SK-N-MC (cell line): ENCODE data around the gene ACKR2.

Source experiments
- DNase-seq: peaks from one replicate; pipeline ENCODE4 v3.0.0-alpha.2; 2011; ENCODE audit warnings: low read depth, low spot score
- H3K27ac ChIP-seq: fragments of 200-600 bp; sonication (generic); 2 replicates; pipeline ENCODE4 v1.5.1; 2016; ENCODE audit warnings: mixed run types
- H3K36me3 ChIP-seq: fragments of 200-600 bp; sonication (generic); 2 replicates; pipeline ENCODE4 v1.6.1; 2017; ENCODE audit warnings: antibody characterized with exemption, low read length, mixed read lengths; ENCODE audit not compliant: insufficient read depth
- H3K4me3 ChIP-seq: fragments of 200-600 bp; sonication (generic); 2 replicates; pipeline ENCODE4 v1.5.1; 2016
- H3K9ac ChIP-seq: fragments of 200-600 bp; sonication (generic); 2 replicates; pipeline ENCODE4 v1.8.0; 2017; ENCODE audit warnings: mixed run types, mixed read lengths; ENCODE audit not compliant: insufficient read length
- H3K9me3 ChIP-seq: fragments of 200-600 bp; sonication (generic); 2 replicates; pipeline ENCODE4 v1.6.1; 2017; ENCODE audit warnings: low read depth, mild to moderate bottlenecking, antibody characterized with exemption, low read length, moderate library complexity, mixed read lengths
- EZH2 ChIP-seq: fragments of 200-600 bp; sonication (generic); IDR thresholded peaks from one replicate; pipeline ENCODE4 v1.6.1; 2017; ENCODE audit warnings: antibody characterized with exemption
- FOXP2 ChIP-seq: optimal IDR thresholded peaks from 2 replicates; pipeline ENCODE3; 2011; ENCODE audit warnings: mild to moderate bottlenecking, moderate library complexity; ENCODE audit not compliant: insufficient read depth; ENCODE audit errors: extremely low read length, control extremely low read depth
- POLR2AphosphoS5 ChIP-seq: IDR thresholded peaks from 2 replicates; pipeline ENCODE4 v1.6.1; 2012; ENCODE audit warnings: mild to moderate bottlenecking, low read depth, low read length, borderline replicate concordance

Gene ACKR2

DNA sequence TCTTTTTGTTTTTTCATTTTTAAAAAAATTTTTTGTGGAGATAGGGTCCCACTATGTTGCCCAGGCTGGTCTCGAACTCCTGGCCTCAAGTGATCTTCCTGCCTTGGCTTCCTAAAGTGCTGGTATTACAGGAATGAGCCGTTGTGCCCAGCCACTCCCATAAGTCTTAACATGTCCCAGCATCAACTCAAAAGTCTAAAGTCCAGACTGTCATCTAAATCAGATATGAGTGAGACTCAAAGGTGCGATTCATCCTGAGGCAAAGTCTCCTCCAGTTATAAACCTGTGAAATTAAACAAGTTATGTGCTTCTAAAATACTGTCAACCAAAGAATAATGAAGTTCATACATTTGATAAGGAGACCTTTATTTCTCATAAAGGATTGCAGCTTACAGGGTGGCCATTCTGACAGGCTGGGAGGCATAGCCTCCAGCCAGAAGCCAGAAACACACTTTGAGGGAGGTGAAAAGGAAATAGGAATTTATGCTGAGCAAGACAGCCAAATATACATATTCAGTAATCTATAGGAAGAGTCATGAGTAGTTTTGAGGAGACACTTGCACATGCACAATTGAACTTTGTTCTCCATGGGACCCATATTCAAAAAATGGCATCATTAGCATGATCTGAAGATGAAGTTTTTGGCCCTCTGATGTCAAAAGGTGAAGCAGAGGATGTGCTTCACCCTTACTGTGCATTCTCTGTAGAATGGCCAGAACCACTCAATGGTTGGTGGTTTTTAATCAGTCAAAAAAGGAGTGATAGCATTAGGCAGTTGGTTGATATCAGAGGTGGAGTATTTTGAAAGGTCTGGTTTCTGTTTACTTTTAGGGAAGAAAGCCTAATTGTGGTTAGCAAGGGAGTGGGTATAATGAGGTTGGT is 85.7 kb downstream of the ACKR2 start:
- TF ChIP-seq EZH2 (no peak), POLR2AphosphoS5 (no peak), FOXP2 (no peak)
- H3K9ac ChIP-seq: no peak overlapping the region
- H3K36me3 ChIP-seq: no peaks in the 10 kb centered on the region
- no peak overlapping the region for H3K27ac ChIP-seq
- DNase-seq: no peak
- no peak overlapping the region for H3K4me3 ChIP-seq
- no peaks in the 10 kb centered on the region for H3K9me3 ChIP-seq

DNA sequence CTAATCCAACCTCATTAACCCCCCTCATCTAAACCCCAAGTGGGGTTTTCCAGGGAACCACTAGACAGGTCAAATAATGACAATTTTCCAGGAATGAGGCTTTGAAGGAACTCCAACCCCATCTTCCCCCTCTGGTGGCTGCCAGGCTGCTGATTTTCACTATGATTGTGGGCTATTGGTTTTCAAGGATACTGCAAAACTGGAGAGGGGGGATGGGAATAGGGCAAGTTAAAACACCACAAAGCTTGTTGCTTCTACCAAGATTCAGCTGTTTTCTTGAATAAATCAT is 86.3 kb downstream of the ACKR2 start:
- Histone ChIP-seq H3K36me3 (no peaks in the 10 kb centered on the region), H3K9ac (no peak overlapping the region), H3K27ac (no peak overlapping the region), H3K4me3 (no peak overlapping the region), H3K9me3 (no peaks in the 10 kb centered on the region)
- no peak for TF ChIP-seq FOXP2
- no peak for TF ChIP-seq EZH2
- no peak for TF ChIP-seq POLR2AphosphoS5
- no peak for DNase-seq

DNA sequence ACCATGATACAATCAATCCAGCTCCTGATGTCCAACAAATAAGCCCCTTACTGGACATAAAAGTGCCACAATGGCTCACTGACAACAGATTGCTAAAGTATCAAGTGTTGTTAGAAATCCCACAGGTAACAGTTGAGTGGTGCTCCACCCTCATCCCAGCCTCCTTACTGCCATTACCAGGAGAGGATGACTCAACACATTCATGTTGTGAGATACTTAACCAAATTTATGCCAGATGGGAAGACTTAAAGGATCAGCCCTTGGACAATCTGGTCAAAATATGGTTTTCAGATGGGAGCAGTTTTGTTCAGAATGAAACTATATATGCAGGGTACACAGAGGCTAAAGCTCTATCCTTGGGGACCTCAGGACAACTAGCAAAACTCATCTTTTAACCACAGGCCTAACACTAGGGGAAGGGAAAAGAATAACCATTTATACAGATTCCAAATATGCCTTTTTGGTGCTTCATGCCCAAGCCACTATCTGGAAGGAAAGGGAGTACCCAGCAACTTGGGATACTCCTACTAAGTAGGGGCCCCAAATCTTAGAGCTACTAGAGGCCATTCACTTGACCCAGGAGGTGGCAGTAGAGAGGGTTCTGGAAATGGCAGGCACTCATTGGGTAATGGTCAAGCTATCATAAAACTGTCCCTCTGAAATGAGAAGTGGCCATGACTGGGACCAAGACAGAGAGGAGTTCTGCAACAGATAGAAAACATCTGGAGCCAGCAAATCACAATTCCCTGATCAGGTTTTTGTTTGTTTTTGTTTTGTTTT is 89.8 kb downstream of the ACKR2 start:
- H3K36me3 ChIP-seq: no peaks in the 10 kb centered on the region
- H3K9me3 ChIP-seq: no peaks in the 10 kb centered on the region
- H3K4me3 ChIP-seq: no peak overlapping the region
- no peak overlapping the region for H3K9ac ChIP-seq
- TF ChIP-seq FOXP2 (no peak), POLR2AphosphoS5 (no peak), EZH2 (no peak)
- H3K27ac ChIP-seq: no peak overlapping the region
- no peak for DNase-seq

DNA sequence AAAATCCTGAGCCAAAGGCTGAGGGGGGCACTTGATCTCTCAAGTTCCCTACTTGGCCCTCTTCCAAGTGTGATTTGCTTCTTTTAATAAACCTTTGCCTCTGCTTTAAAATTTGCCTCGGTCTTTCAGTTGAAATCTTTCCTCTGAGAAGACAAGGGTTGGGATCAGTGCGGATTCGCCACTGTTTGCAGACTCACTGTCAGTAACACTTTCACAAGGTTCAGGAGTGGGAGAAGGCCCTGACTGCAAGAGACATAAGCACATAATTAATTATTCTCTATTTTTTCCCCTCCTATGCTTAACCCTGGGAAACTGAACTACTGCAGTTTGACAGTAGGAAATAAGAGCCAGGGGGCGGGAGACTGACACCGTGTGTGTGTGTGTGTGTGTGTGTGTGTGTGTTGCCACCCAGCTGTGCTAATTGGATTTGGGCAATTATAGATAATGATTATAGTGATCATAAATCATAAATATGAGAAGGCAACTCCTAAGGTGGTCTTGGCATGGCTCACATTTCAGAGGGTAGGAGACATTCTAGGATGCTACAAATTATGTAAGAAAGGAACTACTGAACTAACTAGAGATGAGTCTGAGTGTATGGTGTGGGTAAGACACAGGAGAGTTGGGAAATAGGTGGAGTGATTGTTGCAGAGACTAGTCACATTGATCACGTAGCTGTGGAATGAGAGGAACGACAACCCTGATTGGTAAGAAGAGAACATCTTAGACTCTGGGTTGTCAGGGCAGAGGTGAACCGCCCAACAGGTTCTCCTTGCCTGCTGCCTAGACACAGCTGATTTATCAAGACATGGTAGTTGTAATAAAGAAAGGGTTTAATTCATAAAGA is 91.2 kb downstream of the ACKR2 start:
- Histone ChIP-seq H3K27ac (no peak overlapping the region), H3K4me3 (no peak overlapping the region), H3K9me3 (no peaks in the 10 kb centered on the region), H3K36me3 (no peaks in the 10 kb centered on the region), H3K9ac (no peak overlapping the region)
- DNase-seq: no peak
- TF ChIP-seq EZH2 (no peak), FOXP2 (no peak), POLR2AphosphoS5 (no peak)

DNA sequence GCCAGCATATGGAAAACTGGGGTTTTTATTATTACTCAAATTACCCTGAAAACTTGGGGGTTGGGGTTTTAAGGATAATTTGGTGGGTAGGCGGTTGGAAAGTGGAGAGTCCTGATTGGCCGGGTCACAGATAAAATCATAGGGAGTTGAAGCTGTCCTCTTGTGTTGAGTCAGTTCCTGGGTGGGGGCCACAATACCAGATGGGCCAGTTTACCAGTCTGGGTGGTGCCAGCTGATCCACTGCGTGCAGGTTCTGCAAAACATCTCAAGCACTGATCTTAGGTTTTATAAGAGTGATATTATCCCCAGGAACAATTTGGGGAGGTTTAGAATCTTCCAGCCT is 91.8 kb downstream of the ACKR2 start:
- Histone ChIP-seq H3K27ac (no peak overlapping the region), H3K4me3 (no peak overlapping the region), H3K9ac (no peak overlapping the region), H3K9me3 (no peaks in the 10 kb centered on the region), H3K36me3 (no peaks in the 10 kb centered on the region)
- DNase-seq: no peak
- no peak for TF ChIP-seq EZH2
- TF ChIP-seq POLR2AphosphoS5: no peak
- TF ChIP-seq FOXP2: no peak

DNA sequence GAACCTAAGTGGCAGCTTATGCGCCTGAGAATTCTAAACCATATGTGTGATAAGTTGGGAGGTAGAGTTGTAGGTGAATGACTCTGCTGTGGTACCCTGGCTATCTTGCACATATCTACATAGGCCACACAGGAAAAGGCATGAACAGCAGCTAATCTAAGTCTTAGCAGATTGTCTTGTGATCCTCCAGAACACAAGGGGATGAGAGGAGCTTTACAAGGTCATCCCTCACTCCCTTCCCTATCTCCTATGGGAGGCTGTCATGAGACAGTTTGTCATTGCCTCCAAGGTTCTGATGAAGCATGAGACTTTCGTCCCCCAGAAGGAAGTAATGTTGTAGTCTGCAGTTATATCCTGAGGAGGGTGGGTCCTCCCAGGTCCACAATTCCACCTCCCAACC is 93.0 kb downstream of the ACKR2 start:
- Histone ChIP-seq H3K36me3 (no peaks in the 10 kb centered on the region), H3K9me3 (no peaks in the 10 kb centered on the region), H3K4me3 (no peak overlapping the region), H3K9ac (no peak overlapping the region), H3K27ac (no peak overlapping the region)
- DNase-seq: no peak
- TF ChIP-seq POLR2AphosphoS5: no peak
- no peak for TF ChIP-seq EZH2
- TF ChIP-seq FOXP2: no peak

DNA sequence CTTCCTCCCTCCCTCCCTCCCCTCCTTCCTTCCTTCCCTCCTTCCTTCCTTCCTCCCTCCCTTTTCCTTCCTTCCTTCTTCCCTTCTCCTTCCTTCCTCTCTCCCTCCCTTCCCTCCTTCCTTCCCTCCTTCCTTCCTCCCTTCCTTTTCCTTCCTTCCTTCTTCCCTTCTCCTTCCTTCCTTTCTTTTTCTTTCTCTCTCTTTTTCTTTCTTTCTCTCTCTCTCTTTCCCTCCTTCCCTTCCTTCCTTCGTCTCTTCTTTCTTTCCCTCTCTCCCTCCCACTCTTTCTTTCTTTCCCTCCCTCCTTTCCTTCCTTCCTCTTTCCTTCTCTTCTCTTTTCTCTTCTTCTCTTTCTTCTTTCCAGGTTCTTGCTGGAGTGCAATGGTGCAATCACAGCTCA is 94.8 kb downstream of the ACKR2 start:
- no peaks in the 10 kb centered on the region for H3K36me3 ChIP-seq
- TF ChIP-seq FOXP2 (no peak), EZH2 (no peak), POLR2AphosphoS5 (no peak)
- H3K27ac ChIP-seq: no peak overlapping the region
- H3K9me3 ChIP-seq: no peaks in the 10 kb centered on the region
- no peak overlapping the region for H3K4me3 ChIP-seq
- no peak for DNase-seq
- no peak overlapping the region for H3K9ac ChIP-seq

DNA sequence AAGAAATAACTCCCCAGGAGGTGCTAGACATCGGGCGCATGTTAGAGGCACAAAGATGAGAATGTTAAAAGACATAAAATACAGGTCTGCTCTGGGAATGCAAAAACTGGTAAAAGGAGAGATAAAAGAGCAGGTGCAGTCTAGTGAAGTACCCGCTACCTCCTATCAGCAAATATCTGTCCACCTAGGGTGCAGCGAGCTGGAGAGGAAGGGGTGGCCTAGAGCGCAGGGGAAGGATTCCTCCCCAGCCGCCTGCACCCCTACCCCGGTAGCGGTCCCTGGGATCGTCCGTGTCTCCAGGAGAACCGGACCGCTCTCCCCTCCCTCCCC is 96.5 kb downstream of the ACKR2 start:
- Histone ChIP-seq H3K4me3 (no peak overlapping the region), H3K9ac (no peak overlapping the region), H3K27ac (no peak overlapping the region), H3K36me3 (no peaks in the 10 kb centered on the region), H3K9me3 (no peaks in the 10 kb centered on the region)
- TF ChIP-seq FOXP2 (no peak), POLR2AphosphoS5 (no peak), EZH2 (no peak)
- no peak for DNase-seq
